ENCODE results near the gene TCF7L2.

TCF7L2 gene

GRCh38 chr10:113020838-113021237 lies 70.8 kb downstream of the TCF7L2 start:
- in situ Hi-C loops (cut with HindIII; ENCODE audit: low sequenced_read_pairs) = no loop called here

DNA sequence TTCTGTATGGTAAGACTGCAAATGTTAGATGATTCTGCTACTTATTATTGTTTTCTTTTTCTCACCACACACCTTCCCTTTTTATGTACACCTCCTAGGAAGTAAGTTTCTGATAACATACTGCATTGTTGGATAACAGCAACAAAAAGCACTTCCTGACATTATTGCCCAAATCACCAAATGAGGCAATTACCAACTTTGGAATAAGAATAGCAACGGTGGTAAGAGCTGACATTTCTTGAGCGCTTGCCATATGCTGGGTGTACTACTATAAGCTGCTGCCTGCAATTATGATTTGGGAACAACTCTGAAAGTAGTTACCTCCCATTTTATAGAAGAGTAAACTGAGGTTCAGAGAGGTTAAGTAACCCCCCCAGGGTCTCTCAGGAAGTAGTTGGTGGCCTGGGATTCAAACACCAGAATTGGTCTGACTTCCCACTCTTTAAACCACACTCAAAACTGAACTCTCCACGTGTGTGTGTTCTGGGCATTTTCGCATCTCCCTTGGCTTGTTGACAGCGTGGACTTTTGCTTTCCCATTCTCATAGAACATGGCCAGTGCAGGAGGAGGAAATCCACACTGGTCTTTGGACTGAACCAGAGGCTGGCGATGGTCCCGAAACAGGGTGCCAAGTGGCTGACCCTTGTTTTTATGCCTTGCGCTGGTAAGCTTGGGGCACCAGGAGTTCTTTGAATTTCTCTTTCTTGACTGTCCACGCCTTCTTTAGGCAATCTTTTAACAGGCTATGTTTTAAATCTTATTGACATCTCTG lies 71.4 kb downstream of the TCF7L2 start:
- in situ Hi-C loops (cut with HindIII; ENCODE audit: low sequenced_read_pairs) = no loop called here

- in situ Hi-C loops (cut with HindIII; ENCODE audit: low sequenced_read_pairs) = no loop called here
Observed at GRCh38 chr10:113022265-113022664, 72.2 kb downstream of the TCF7L2 start.

DNA sequence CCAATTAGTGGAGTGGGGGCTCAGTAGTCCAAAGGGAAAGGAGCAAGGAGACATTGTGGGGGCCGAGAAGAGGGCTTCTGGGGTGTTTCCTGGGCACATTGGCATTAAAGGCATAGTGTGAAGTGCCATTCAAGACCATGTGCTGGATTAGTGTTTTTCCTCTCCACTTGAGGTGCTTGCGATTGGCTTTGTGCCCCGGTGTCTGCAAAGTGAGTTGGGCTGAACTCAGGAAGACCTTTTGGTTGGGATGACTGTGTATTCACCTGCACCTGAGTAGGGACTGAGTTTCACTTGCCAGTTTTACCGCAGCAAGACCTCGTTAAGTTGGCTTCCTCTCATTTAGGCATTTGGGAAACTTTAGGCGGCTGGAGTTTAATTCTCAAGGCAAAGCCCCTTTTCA lies 73.0 kb downstream of the TCF7L2 start:
- in situ Hi-C loops (cut with HindIII; ENCODE audit: low sequenced_read_pairs) = no loop called here

DNA sequence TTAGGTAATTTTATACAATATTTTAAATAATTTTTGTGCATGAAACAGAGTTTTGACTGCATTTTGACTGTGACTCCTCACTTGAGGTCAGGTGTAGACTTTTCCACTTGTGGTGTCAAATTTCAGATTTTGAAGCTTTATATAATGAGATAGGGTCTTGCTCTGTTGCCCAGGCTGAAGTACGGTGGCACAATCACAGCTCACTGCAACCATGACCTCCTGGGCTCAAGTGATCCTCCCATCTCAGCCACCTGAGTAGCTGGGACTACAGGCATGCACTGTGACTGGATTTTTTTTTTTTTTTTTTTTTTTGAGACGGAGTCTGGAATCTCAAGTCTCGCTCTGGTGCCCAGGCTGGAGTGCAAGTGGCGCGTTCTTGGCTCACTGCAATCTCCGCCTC lies 74.9 kb downstream of the TCF7L2 start:
- in situ Hi-C loops (cut with HindIII; ENCODE audit: low sequenced_read_pairs) = no loop called here

GRCh38 chr10:113025487-113025886 lies 75.4 kb downstream of the TCF7L2 start:
- in situ Hi-C loops (cut with HindIII; ENCODE audit: low sequenced_read_pairs) = no loop called here

DNA sequence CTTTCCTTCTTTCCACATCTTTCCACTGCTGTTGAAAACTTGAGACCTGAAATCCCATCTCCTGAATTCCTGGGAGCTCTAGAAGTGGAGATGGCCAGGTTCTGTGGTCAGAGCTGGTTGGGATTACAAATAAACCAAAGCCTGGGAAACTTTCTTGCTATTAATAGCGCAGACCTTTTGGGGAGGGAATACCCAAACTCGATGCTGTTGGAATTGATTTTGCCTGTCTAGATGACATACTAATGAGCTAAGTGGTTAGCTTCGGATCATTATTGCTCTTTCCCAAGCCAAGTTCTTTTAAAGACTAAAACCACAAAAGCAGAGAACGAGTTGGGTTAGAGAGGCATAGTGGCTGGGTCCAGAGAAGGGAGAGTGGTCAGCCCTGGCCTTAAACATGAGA lies 76.6 kb downstream of the TCF7L2 start:
- in situ Hi-C loops (cut with HindIII; ENCODE audit: low sequenced_read_pairs) = no loop called here

DNA sequence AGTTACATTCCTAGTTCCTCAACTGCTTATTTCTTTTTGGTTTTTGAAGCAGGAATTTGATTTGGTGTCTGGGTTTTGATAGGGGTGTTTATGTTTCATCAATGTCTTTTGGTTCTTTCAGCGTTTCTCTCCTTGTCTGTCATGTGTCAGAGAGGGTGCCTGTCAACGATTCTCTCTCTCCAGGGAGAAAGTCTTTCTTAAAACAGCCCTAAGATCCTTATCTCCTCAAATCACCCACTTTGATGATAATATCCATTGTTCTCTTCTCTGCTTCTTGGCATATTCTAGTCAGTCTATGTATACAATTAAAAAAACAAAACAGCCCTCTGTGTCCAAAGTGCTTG lies 77.2 kb downstream of the TCF7L2 start:
- in situ Hi-C loops (cut with HindIII; ENCODE audit: low sequenced_read_pairs) = no loop called here

- in situ Hi-C loops (cut with HindIII; ENCODE audit: low sequenced_read_pairs) = no loop called here
Observed at GRCh38 chr10:113027574-113028455, 77.8 kb downstream of the TCF7L2 start.

- in situ Hi-C loops (cut with HindIII; ENCODE audit: low sequenced_read_pairs) = no loop called here
Observed at GRCh38 chr10:113028456-113029440, 78.7 kb downstream of the TCF7L2 start.

DNA sequence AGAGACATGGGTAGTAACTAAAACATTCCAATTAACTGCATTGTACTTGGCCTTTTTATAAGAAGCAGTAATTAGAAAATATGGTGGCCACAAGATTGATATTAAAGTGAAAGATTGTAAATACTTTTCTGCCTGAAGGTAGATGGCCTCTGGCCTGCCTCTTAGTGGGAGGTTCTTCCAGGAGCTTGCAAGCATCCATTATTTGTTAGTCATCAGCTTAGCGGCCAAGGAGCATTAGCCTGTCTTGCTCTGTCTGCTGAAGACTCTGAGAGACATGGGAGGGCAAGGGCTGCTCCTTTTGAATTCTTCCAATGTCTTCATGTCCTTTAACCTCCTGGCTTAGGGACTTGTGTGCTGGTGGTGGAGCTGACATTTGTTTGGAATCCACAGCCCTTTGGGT lies 80.4 kb downstream of the TCF7L2 start:
- in situ Hi-C loops (cut with HindIII; ENCODE audit: low sequenced_read_pairs) = no loop called here

- in situ Hi-C loops (cut with HindIII; ENCODE audit: low sequenced_read_pairs) = no loop called here
Observed at GRCh38 chr10:113031147-113031546, 81.1 kb downstream of the TCF7L2 start.

- in situ Hi-C loops (cut with HindIII; ENCODE audit: low sequenced_read_pairs) = no loop called here
Observed at GRCh38 chr10:113033991-113034390, 83.9 kb downstream of the TCF7L2 start.

DNA sequence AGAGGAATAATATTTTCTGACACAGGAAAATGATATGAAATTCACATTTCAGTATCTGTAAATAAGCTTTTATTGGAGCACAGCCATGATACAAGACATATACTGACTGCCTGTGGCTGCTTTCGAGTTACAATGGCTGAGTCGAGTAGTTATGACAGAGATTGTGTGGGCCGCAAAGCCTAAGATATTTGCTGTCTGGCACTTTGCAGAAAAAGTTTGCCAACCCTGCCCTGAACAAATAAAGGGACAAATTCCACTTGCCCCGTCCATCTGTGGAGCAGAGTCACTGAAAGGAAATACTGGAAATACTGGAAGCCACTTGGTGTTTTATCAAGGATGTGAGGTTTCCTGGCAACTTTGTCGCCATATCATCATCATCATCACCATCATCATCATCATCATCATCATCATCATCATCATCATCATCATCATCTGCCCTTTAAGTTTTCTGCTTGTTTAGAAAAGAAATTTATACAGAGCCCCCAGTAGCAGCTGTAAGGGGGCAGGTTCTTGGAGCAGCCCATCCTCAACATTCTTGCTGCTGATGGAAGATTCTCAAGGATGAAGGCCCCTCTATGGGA lies 85.8 kb downstream of the TCF7L2 start:
- in situ Hi-C loops (cut with HindIII; ENCODE audit: low sequenced_read_pairs) = no loop called here

GRCh38 chr10:113036619-113037018 lies 86.6 kb downstream of the TCF7L2 start:
- in situ Hi-C loops (cut with HindIII; ENCODE audit: low sequenced_read_pairs) = no loop called here

DNA sequence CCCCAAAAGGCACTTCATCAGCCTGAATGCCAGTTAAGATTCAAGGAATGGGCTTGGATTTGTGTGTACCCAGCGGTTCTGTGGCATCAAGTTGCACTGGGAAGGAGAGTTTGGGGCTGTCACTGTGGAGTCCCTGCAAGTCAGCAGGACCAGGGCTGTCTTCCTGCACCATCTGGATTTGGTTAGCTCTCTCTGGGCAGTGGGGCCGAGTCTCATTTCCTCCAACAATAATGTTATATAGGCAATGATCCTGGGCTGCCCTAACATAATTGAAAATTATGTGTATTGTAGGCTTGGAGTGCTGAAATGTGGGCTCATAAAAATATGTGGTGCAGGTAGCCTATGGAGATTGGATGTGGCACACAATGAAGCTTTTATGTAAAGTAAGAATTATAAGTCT lies 87.2 kb downstream of the TCF7L2 start:
- in situ Hi-C loops (cut with HindIII; ENCODE audit: low sequenced_read_pairs) = no loop called here

DNA sequence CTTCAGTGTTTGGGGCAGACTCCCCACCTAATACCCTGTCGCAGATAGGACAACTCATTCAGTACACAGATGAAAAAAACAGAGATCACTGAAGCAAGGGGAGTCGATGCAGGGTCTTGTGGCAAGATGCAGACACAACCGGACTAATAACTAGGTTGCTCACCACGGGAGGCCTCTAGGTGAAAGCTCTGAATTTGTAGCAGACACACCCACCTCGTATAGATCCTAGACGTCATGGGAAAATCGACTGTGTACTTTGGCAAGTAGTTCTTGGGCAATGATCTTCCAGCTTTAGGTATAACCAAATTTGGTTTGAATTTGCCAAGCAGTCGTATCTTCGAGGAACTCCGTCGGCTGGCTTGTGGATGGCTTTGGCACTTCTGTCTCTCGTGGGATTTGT lies 88.1 kb downstream of the TCF7L2 start:
- in situ Hi-C loops (cut with HindIII; ENCODE audit: low sequenced_read_pairs) = no loop called here

- in situ Hi-C loops (cut with HindIII; ENCODE audit: low sequenced_read_pairs) = no loop called here
Observed at GRCh38 chr10:113038985-113039384, 88.9 kb downstream of the TCF7L2 start.

DNA sequence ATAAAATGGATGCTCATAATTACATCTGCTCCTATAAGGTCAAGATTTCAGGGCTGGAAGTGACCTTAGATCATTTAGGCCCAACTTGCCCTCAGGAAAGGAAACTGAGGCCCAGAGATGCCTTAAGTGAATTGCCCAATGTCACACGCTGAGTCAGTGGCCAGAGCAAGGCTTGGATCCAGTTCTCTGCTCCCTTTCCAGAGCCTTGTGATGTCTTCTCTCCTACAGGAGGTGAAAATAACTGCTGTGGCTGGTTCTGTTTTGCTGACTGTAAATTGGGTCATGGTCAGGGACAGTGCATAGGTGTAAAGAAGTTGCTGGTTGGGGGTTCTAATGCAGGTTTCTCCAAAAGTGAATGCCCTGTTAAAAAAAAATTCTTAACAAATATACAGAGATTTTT lies 91.3 kb downstream of the TCF7L2 start:
- in situ Hi-C loops (cut with HindIII; ENCODE audit: low sequenced_read_pairs) = no loop called here

DNA sequence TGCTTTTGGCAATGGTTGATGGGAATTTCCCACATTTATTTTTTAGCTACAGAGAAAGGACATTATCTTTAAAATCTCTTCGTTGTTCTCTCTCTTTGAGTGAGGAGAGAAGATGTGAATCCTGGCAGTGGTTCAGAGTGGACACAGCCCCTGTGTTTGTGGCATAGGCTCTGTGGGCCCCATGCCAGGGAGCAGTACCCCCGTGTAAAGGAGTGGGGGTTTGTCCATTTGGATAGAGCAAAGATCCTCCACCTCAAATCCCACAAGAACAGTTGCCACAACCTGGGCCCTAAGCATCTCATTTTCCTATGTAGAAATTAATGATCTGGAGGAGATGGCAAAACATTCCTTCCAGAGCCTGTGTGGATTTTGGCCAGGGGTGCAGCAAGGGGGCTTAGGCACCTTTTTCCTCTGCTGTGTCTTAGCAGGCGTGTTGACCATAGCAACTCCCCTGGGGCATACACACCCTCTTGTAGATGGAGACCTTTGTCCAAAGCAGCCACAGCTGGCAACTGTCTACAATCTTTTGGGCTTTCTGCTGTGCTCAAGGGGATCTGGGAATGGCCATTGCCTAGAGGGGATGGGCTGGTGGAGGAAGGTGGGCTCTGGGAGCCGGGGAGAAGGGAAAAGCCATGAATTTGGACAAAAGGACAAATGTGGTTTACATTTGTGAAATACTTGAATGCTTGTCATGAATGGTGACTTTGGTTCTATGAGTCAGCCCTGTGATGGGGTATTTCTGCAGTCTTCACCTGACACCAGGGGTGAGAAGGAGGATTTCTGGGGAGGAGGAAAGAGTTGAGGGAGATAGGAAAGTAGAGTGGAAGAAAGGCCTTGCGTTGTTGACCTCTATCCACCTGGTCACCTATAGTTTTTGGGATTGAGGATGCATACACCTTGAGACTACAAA lies 92.0 kb downstream of the TCF7L2 start:
- in situ Hi-C loops (cut with HindIII; ENCODE audit: low sequenced_read_pairs) = no loop called here
